Omental fat pad (tissue), 4 donors: ENCODE data around the gene CMKLR1. TPM values are rescaled to one million over a fixed set of nuclear protein-coding genes. Genes with fewer than 3 reads are reported as not detected.

ENCODE experiments used
- ATAC-seq: fragments of 150-250 bp; one replicate; pipeline ENCODE4 v1.9.1; 2016; ENCODE audit warnings: mild to moderate bottlenecking, moderate library complexity; ENCODE audit not compliant: low FRiP score
- DNase-seq: peaks from one replicate; pipeline ENCODE4 v3.0.0-alpha.2; 2019; ENCODE audit warnings: low spot score
- total RNA-seq, 4 donors: library from RNA; depleted of rRNA; stranded (reverse); fragments of >200 nt; gene quantifications; one replicate each; pipeline ENCODE4 v1.1.0, GENCODE V29; 2016
- TF ChIP-seq, protein P1 (sequence below), 3 donors: fragments of 450-650 bp; IDR thresholded peaks; one replicate each; pipeline ENCODE4 v1.5.1; 2016 to 2017; ENCODE audit warnings: antibody characterized with exemption in 3 of 3, mild to moderate bottlenecking in 3 of 3, moderate library complexity in 2 of 3

CMKLR1 gene
- total RNA-seq, 4 donors from 2014 or later, result 20.7 to 28.1 (median 23.1) TPM

- TF ChIP-seq, protein P1, sequence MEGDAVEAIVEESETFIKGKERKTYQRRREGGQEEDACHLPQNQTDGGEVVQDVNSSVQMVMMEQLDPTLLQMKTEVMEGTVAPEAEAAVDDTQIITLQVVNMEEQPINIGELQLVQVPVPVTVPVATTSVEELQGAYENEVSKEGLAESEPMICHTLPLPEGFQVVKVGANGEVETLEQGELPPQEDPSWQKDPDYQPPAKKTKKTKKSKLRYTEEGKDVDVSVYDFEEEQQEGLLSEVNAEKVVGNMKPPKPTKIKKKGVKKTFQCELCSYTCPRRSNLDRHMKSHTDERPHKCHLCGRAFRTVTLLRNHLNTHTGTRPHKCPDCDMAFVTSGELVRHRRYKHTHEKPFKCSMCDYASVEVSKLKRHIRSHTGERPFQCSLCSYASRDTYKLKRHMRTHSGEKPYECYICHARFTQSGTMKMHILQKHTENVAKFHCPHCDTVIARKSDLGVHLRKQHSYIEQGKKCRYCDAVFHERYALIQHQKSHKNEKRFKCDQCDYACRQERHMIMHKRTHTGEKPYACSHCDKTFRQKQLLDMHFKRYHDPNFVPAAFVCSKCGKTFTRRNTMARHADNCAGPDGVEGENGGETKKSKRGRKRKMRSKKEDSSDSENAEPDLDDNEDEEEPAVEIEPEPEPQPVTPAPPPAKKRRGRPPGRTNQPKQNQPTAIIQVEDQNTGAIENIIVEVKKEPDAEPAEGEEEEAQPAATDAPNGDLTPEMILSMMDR (IDR thresholded peaks at IDR 0.05), result no peak
- DNase-seq (no peak), ATAC-seq (no peak)
Measured at GRCh38 chr12:108326254-108326750, 12.8 kb downstream of the CMKLR1 start.

DNA sequence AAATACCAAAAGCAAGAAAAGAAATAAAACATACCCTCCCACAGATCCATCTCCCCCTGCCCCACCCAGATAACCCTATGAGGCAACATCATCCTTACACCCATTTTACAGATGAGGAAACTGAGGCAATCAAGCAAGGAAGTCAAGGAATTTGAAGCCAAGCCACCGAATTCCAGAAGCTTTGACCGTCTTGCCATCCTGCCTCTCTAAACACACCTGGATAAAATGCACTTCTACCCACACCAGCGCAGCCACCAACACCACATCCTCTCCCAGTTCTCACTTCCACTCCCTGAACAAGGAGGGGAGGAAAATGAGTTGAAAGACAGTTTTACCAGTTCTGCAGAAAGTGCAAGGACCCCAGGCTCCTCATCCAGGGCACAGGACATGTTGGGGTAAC is 13.6 kb downstream of the CMKLR1 start:
- TF ChIP-seq, protein P1 (IDR thresholded peaks at IDR 0.05), result no peak
- ATAC-seq (no peak), DNase-seq (no peak)

- DNase-seq (no peak), ATAC-seq (no peak)
- TF ChIP-seq, protein P1 (IDR thresholded peaks at IDR 0.05), result no peak
Measured at GRCh38 chr12:108325018-108325358, 14.1 kb downstream of the CMKLR1 start.

DNA sequence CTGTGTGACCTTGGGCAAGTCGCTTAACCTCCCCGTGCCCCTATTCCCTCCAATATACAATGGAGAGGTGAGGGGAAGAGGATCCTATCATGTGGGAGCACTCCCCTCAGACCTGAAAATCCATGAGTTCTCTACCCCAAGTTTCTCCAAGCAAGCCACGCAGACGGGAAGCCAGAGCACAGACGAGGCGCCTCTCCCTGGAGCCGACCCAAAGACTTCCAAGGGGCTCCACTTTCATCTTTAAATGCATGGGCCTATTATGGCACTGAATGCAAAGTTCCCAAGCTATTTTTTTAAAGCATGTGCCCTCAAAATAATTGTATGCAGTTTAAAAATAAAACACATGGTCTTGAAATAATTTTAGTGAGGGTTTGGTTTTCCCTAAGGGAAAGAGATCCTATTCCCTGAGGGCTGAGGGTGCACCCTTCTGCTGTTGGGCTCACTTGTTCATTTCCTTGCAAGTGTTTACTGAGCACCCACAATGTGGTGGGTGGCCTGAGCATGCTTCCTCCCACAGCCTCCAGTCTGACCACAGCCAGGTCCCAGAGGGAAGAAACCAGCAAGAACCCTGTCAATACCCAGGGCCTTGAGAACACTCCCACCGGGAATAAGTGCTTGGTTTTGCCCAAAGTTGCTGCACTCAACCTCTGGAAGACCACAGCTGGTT is 14.6 kb downstream of the CMKLR1 start:
- no peak for DNase-seq
- TF ChIP-seq, protein P1 (IDR thresholded peaks at IDR 0.05), result no peak
- no peak for ATAC-seq

GRCh38 chr12:108323581-108323980 is 15.5 kb downstream of the CMKLR1 start:
- DNase-seq (no peak), ATAC-seq (no peak)
- TF ChIP-seq, protein P1 (IDR thresholded peaks at IDR 0.05), result no peak

DNA sequence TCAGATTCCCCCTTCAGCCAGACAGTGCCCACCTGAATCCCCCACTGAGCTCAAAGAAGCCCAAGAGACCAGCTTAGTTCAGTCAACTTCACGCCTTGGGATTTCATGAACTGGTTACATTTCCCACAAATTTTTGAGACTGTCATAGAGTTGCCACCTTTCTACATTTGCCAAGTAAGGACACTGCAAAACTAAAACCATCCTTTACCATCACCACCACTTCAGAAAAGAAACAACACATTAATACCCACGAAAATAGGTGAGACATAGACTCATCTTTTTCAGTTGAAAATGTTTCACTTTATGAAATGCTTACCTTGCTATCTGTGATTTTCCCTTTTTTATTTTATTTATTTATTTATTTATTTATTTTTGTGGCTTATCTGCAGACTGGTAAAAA is 16.1 kb downstream of the CMKLR1 start:
- ATAC-seq (no peak), DNase-seq (no peak)
- TF ChIP-seq, protein P1 (IDR thresholded peaks at IDR 0.05), result no peak

DNA sequence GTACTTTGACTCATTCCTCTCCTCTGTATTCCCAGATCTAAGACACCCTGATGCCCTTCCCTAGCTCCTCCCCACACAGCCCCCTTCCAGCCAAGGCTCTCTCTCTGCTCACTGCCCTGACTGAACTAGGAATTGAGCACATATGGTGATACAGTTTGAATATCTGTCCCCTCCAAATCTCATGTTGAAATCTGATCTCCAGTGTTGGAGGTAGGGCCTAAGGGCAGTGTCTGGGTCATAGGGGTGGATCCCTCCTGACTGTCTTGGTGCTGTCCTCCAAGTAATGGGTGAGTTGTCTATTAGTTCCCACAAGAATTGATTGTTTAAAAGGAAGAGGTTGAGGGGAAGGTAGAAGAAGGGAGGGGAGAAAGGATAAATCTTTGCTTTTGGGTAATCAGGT is 17.4 kb downstream of the CMKLR1 start:
- TF ChIP-seq, protein P1 (IDR thresholded peaks at IDR 0.05), result no peak
- no peak for ATAC-seq
- DNase-seq, result no peak
